Astrocyte of the cerebellum (primary cell): ENCODE measurements around the gene GALNT16.

ENCODE experiments used
- DNase-seq: peaks from one replicate; pipeline ENCODE4 v3.0.0-alpha.2; 2011; ENCODE audit warnings: low read depth
- H3K4me3 ChIP-seq: 2 replicates; pipeline ENCODE4 v1.5.1; 2011; ENCODE audit warnings: mild to moderate bottlenecking, low read depth, low read length, moderate library complexity
- in situ Hi-C: cut with HindIII; loops from 2 replicates; pipeline ENCODE4 v1.10.0; 2017; ENCODE audit warnings: low sequenced_read_pairs
- TF ChIP-seq, protein P1 (sequence below): IDR thresholded peaks from 2 replicates; pipeline ENCODE4 v1.5.1; 2012; ENCODE audit warnings: low read length, low read depth, moderate library complexity, mild to moderate bottlenecking; ENCODE audit errors: missing control alignments

Gene GALNT16

DNA sequence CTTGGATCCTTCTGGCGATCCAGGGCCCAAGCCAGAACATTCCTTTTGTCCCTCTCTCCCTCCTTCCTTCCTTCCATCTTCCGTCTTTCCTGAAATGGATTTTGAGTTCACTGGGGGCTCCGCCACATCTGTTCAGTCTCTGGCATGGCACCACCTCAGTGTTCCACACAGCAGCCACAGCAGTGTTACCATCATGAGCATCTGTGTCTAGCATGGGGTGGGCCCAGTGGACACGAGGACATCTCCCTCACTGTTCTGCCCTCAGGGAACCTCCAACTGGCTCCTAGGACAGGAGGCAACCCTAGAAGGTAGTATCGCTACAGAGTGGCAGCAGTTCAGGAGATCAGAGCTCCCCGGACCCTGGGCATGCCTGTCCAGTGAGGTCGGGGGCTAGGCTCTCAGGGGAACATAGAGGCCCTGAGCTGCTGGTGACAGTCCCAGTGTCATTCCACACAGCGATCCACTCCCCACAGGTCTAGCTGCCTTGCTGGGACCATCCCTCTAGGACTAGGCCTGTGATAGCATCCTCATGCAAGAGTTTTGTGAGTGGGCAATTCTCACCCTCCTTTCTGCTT is 59.0 kb downstream of the GALNT16 start:
- TF ChIP-seq, protein P1, sequence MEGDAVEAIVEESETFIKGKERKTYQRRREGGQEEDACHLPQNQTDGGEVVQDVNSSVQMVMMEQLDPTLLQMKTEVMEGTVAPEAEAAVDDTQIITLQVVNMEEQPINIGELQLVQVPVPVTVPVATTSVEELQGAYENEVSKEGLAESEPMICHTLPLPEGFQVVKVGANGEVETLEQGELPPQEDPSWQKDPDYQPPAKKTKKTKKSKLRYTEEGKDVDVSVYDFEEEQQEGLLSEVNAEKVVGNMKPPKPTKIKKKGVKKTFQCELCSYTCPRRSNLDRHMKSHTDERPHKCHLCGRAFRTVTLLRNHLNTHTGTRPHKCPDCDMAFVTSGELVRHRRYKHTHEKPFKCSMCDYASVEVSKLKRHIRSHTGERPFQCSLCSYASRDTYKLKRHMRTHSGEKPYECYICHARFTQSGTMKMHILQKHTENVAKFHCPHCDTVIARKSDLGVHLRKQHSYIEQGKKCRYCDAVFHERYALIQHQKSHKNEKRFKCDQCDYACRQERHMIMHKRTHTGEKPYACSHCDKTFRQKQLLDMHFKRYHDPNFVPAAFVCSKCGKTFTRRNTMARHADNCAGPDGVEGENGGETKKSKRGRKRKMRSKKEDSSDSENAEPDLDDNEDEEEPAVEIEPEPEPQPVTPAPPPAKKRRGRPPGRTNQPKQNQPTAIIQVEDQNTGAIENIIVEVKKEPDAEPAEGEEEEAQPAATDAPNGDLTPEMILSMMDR: no peak
- in situ Hi-C loops: no loop called here
- no peak overlapping the region for H3K4me3 ChIP-seq
- DNase-seq: no peak

DNA sequence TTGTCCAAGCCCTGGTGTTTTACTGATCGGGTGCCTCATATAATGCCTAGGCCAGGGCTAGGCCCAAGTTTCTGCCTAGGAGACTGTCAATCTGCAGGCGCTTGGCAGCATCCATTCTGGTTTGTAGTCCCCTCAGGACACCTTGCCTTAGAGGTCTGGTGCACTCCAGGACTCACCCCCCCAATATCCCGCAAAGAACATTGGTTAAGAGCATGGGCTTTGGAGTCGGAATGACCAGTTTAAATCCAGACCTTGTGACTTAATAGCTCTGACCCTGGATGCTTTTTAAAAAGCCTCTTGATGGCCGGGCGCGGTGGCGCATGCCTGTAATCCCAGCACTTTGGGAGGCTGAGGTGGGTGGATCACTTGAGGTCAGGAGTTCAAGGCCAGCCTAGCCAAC is 60.0 kb downstream of the GALNT16 start:
- TF ChIP-seq, protein P1: no peak
- in situ Hi-C loops: no loop called here
- no peak overlapping the region for H3K4me3 ChIP-seq
- DNase-seq: no peak

DNA sequence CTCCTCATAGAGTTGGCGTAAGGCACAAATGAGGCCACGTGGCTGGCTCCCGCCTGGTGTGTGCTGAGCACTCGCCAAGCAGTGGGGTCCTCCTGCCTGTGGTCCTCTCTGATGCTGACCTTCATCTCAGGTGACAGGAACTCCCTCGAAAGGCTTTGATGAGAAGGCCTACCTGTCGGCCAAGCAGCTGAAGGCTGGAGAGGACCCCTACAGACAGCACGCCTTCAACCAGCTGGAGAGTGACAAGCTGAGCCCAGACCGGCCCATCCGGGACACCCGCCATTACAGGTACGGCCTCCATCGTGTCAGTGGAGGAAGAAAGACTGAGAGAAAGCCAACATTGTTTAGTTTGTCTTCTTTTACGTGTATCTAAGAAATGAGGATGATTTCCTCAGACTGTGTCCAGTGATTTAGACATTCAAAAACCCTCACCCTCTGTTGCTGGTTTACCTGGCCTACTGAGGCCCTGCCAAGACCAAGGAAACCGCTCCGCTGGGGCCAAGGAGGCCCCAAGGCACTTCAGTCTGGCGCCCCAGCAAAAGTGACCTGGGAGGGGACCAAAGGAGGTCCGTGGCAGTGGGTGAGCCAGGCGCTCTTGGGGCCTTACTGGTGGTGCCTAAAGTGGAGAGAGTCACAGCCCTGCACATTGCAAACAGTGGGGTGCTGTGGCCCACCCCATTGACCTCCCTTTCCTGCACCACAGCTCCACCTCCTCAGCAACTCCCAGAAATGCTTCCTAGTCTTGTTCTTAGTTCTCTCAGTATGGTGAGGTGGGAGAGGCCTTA is 60.8 kb downstream of the GALNT16 start:
- in situ Hi-C loops: no loop called here
- no peak overlapping the region for H3K4me3 ChIP-seq
- TF ChIP-seq, protein P1: no peak
- no peak for DNase-seq

DNA sequence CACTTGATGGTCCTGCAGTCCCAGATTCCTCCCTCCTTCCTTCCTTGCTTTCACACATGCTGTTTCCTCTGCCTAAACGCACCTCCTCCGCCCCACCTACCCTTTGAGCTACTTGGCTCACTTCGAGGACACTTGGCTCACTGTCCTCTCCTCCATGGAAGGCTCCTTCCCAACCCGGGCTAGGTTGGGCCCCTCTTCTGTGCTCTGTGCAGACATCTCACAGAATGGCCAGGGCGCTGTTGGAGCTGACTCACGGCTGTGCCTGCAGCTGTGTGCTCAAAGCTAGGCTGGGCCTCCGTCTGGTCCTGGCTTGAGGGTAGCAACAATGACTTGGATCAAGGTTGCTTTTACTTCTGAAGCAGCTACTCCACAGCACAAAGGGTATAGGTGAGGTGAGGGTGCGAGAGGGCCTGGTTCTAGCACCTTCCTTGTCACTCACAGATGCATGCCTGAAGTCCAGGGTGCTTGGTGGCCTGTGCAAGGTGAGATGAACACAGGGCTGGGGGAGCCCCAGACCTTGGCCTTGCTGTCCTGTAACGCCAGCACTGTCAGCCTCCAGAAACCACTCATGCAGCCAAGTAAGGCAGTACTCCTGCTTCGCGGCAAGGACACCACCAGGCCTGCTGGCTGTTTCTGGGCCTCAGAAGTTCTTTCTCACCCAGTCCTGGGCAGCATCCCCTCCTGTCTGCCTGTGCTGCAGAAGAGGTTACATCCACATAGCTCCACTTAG is 61.8 kb downstream of the GALNT16 start:
- TF ChIP-seq, protein P1: no peak
- in situ Hi-C loops: no loop called here
- no peak for DNase-seq
- H3K4me3 ChIP-seq: no peak overlapping the region

DNA sequence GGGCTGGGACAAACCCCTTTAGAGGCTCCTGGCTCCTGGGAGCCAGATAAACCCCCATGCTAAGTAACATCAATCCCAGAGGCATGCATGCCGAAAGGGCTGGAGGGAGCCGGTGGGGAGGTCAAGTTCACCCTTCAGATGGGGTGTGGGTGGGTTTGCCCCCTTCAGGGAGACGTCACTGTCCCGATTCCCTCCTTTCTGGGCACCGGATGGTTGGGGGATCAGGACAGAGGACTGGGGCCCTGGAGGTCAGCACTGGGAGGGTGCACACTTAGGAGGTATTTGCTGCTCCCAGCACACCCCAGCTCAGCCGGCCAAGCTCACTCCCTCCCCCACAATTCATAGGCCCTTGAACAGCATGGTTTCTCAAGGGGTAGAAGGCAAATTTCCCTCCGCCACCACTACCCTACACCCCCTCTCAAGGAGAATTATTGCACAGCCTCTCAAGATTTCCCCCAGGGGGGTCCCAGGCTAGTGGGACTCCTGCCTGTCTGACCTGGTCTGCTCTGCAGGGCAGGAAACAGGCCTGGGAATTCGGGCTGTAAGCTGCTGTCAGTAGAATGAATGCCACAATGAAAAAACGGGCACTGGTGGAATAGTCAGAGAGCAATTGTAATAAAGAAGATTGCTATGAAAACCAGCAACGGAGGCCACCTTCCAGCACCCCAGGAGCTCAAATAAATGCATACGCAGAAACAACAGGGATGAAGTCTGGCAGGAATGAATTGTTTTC is 63.5 kb downstream of the GALNT16 start:
- in situ Hi-C loops: no loop called here
- DNase-seq: no peak
- no peak overlapping the region for H3K4me3 ChIP-seq
- TF ChIP-seq, protein P1: no peak

DNA sequence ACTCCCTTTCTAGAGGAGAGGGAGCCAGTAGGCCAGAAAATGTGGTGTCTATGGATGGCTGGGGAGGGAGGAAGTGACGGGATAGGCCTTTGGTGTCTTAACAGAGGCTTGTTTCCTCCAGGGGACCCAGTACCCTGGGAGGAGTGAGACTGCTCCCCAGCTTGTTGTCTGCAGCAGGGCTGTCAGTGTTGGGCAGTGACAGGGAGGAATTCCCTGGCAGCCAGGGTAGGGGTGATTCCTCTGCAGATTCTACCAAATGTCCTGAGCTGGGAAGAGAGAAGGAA is 64.0 kb downstream of the GALNT16 start:
- in situ Hi-C loops: no loop called here
- DNase-seq: no peak
- no peak overlapping the region for H3K4me3 ChIP-seq
- TF ChIP-seq, protein P1: no peak
